GM12875 (cell line): ENCODE data around the gene PAIP1.
"Not testable (repeated sequence)": the region's sequence is repeated elsewhere in the genome, so short reads cannot be mapped to it uniquely, and the experiment has no call there.

ENCODE experiments used
- H3K4me3 ChIP-seq: one replicate; pipeline ENCODE4 v1.5.1; 2011; ENCODE audit warnings: low read depth, low read length, control low read depth
- CTCF ChIP-seq: IDR thresholded peaks from 2 replicates; pipeline ENCODE4 v1.5.1; 2011; ENCODE audit warnings: low read depth, mild to moderate bottlenecking, control low read depth, inconsistent platforms, low read length, moderate library complexity, borderline replicate concordance; ENCODE audit not compliant: insufficient read depth

PAIP1 gene

GRCh38 chr5:43515678-43516048 is 41.2 kb downstream of the PAIP1 start:
- H3K4me3 ChIP-seq, result peak overlapping the region; percentile 77
- TF ChIP-seq CTCF, result no peak

- TF ChIP-seq CTCF, result no peak
Measured at GRCh38 chr5:43514816-43515677, 41.8 kb downstream of the PAIP1 start, which contains the start of gene C5orf34. TSS of gene C5orf34 (minus strand) at chr5:43515148. CDS start at chr5:43509339, 5,809 bp downstream.

GRCh38 chr5:43514471-43514815 is 42.4 kb downstream of the PAIP1 start:
- H3K4me3 ChIP-seq, result peak overlapping the region; percentile 77
- TF ChIP-seq CTCF, result no peak

More at GRCh38 chr5:43514816-43515677, 41.8 kb downstream of the PAIP1 start, which contains the start of gene C5orf34:
- peak within 1 kb of the TSS; percentile 77 for H3K4me3 ChIP-seq

- peak overlapping the region; percentile 77 for H3K4me3 ChIP-seq
- TF ChIP-seq CTCF, result no peak
Measured at GRCh38 chr5:43514025-43514424, 42.9 kb downstream of the PAIP1 start.

GRCh38 chr5:43511062-43511461 is 45.8 kb downstream of the PAIP1 start:
- not testable (repeated sequence) for H3K4me3 ChIP-seq

- no peak for TF ChIP-seq CTCF
- H3K4me3 ChIP-seq, result no peak overlapping the region
Measured at GRCh38 chr5:43498581-43498980, 58.3 kb downstream of the PAIP1 start.

- TF ChIP-seq CTCF, result no peak
Measured at GRCh38 chr5:43497311-43498104, 59.4 kb downstream of the PAIP1 start.

More at GRCh38 chr5:43497311-43498104, 59.4 kb downstream of the PAIP1 start:
- H3K4me3 ChIP-seq, result no peak overlapping the region
